HepG2 (cell line): ENCODE measurements around the gene PIGBOS1. TPM values are rescaled to one million over a fixed set of nuclear protein-coding genes. Genes with fewer than 3 reads are reported as not detected.
"Not testable (repeated sequence)": the region's sequence is repeated elsewhere in the genome, so short reads cannot be mapped to it uniquely, and the experiment has no call there.

Source experiments
- ATAC-seq: fragments of 200-7000 bp; cut with Tn5 transposase; 3 replicates; pipeline ENCODE4 v1.9.1; 2020; ENCODE audit warnings: mild to moderate bottlenecking, moderate library complexity
- BruUV-seq: library from RNA; stranded (reverse); fragments of 400-500 nt; replicated peaks from 2 replicates; lab custom pipeline; 2021; lab: Mats Ljungman, UMichigan
- CTCF ChIA-PET: fragments of 300-600 bp; formaldehyde crosslinking; extraction: SDS; loops from one replicate; lab custom pipeline; 2021; ENCODE audit warnings: low total read pairs, inconsistent platforms, low intra/inter-chr PET ratio; lab: Yijun Ruan, JAX
- POLR2A ChIA-PET: fragments of 350-600 bp; sonication (Branson Sonifier 250); formaldehyde crosslinking; loops from one replicate; lab custom pipeline; 2020; ENCODE audit warnings: antibody characterized with exemption, inconsistent platforms; lab: Yijun Ruan, JAX
- DNase-seq: peaks from one replicate; pipeline ENCODE4 v3.0.0-alpha.2; 2015; ENCODE audit warnings: low spot score
- FAIRE-seq: peaks from 3 replicates; lab custom pipeline; 2011; peaks lifted over from hg19 to GRCh38; lab: Jason Lieb, UNC
- H2AFZ ChIP-seq: one replicate; pipeline ENCODE4 v1.6.1; 2011; ENCODE audit warnings: low read length, inconsistent platforms
- H3K27ac ChIP-seq: fragments of 300-600 bp; 3 replicates; pipeline ENCODE4 v1.8.0; 2011; ENCODE audit warnings: mixed run types, mild to moderate bottlenecking, mixed read lengths, low read length, inconsistent platforms; ENCODE audit not compliant: insufficient read depth; ENCODE audit errors: extremely low read length
- H3K27me3 ChIP-seq, 2 experiments: fragments of 200-600 bp in 1 of 2; 2 replicates in 1 of 2; 3 replicates in 1 of 2; pipeline versions ENCODE4 v1.6.0 to v1.8.0; 2011; ENCODE audit warnings: low read length in 2 of 2, mild to moderate bottlenecking in 2 of 2, moderate library complexity in 2 of 2, inconsistent platforms in 1 of 2; ENCODE audit not compliant: insufficient read depth in 2 of 2, control insufficient read depth in 1 of 2
- H3K36me3 ChIP-seq, 2 experiments: fragments of 200-600 bp in 1 of 2; replicated peaks in 1 of 2; 2 replicates in 1 of 2; 3 replicates in 1 of 2; pipeline versions ENCODE4 v1.5.1 to v1.8.0; 2011; ENCODE audit warnings: low read length in 2 of 2, inconsistent platforms in 1 of 2; ENCODE audit not compliant: insufficient read depth in 2 of 2, control insufficient read depth in 1 of 2
- H3K4me1 ChIP-seq: 2 replicates; pipeline ENCODE4 v1.5.1; 2012; ENCODE audit warnings: low read length, inconsistent platforms; ENCODE audit not compliant: insufficient read depth
- H3K4me2 ChIP-seq: 2 replicates; pipeline ENCODE4 v1.6.0; 2011; ENCODE audit warnings: low read depth, low read length, inconsistent platforms
- H3K4me3 ChIP-seq, 3 experiments: fragments of 200-600 bp in 1 of 3; sonication (generic), shearing (Covaris generic) in 1 of 3; replicated peaks in 1 of 3; 2 replicates each; pipeline ENCODE4 v1.5.1; 2011 to 2016; ENCODE audit warnings: low read length in 3 of 3, inconsistent platforms in 2 of 3, low read depth in 2 of 3, mild to moderate bottlenecking in 2 of 3, control low read depth in 1 of 3, mixed read lengths in 1 of 3; ENCODE audit not compliant: insufficient read depth in 1 of 3
- H3K79me2 ChIP-seq: one replicate; pipeline ENCODE4 v1.6.1; 2011; ENCODE audit warnings: low read length, inconsistent platforms; ENCODE audit not compliant: insufficient read depth
- H3K9ac ChIP-seq: 2 replicates; pipeline ENCODE4 v1.6.0; 2011; ENCODE audit warnings: mild to moderate bottlenecking, low read depth, low read length, inconsistent platforms; ENCODE audit not compliant: insufficient read depth
- H3K9me3 ChIP-seq: 2 replicates; pipeline ENCODE4 v1.5.1; 2012; ENCODE audit warnings: mild to moderate bottlenecking, low read length
- H4K20me1 ChIP-seq: 2 replicates; pipeline ENCODE4 v1.6.0; 2011; ENCODE audit warnings: inconsistent platforms, mild to moderate bottlenecking, low read length, moderate library complexity; ENCODE audit not compliant: insufficient read depth
- BRCA1 ChIP-seq: sonication (generic); formaldehyde crosslinking; IDR thresholded peaks from 2 replicates; pipeline ENCODE4 v1.4.0; 2020; ENCODE audit warnings: missing genetic modification reagents
- GATAD2A ChIP-seq: IDR thresholded peaks from 2 replicates; pipeline ENCODE4 v1.6.1; 2016
- HNF4A ChIP-seq: sonication (generic); formaldehyde crosslinking; IDR thresholded peaks from 2 replicates; pipeline ENCODE4 v1.4.0; 2020; ENCODE audit warnings: missing genetic modification reagents
- MAFK ChIP-seq, 2 experiments: IDR thresholded peaks in 1 of 2; conservative IDR thresholded peaks in 1 of 2; 2 replicates each; pipeline ENCODE4 v1.6.1; 2011; ENCODE audit warnings: improper control_type of control experiment in 2 of 2, low read length in 2 of 2
- NFRKB ChIP-seq: fragments of 450-650 bp; IDR thresholded peaks from 2 replicates; pipeline ENCODE4 v1.6.1; 2017
- RFX5 ChIP-seq: IDR thresholded peaks from 2 replicates; pipeline ENCODE4 v1.6.1; 2011; ENCODE audit warnings: low read depth, low read length, improper control_type of control experiment
- SKI ChIP-seq: fragments of 450-650 bp; IDR thresholded peaks from one replicate; pipeline ENCODE4 v1.6.1; 2018; ENCODE audit warnings: mild to moderate bottlenecking; ENCODE audit not compliant: partially characterized antibody
- ZMYM4 ChIP-seq: sonication (generic); formaldehyde crosslinking; IDR thresholded peaks from 2 replicates; pipeline ENCODE4 v1.8.1; 2023; ENCODE audit warnings: mild to moderate bottlenecking, missing genetic modification reagents
- ZNF367 ChIP-seq: sonication (generic); formaldehyde crosslinking; IDR thresholded peaks from 2 replicates; pipeline ENCODE4 v1.4.0; 2020; ENCODE audit warnings: missing genetic modification reagents, borderline replicate concordance
- ZNF556 ChIP-seq: sonication (generic); formaldehyde crosslinking; IDR thresholded peaks from 2 replicates; pipeline ENCODE4 v1.4.0; 2020; ENCODE audit warnings: mild to moderate bottlenecking, missing genetic modification reagents, borderline replicate concordance
- ZNF644 ChIP-seq: IDR thresholded peaks from 2 replicates; pipeline ENCODE4 v1.6.1; 2016; ENCODE audit warnings: low read depth
- WGBS: methylation state at CpG from one replicate; pipeline ENCODE4 v1.1.6; 2017; ENCODE audit warnings: low lambda C conversion rate; 5-methylcytosine and 5-hydroxymethylcytosine counted together
- in situ Hi-C: cut with HindIII; loops from 2 replicates; pipeline ENCODE4 v1.10.0; 2017; ENCODE audit warnings: low pct_unique_long_range_greater_than_20kb; ENCODE audit not compliant: extremely low pct_ligation_motif_present
- intact Hi-C: fragments of 100-400 bp; cut with micrococcal nuclease; formaldehyde crosslinking; loops from one replicate; pipeline ENCODE4 v1.10.0; 2022; ENCODE audit not compliant: unreplicated experiment
- polyA plus RNA-seq, 8 experiments: library from polyadenylated mRNA; depleted of rRNA in 3 of 8; stranded (reverse) in 7 of 8; unstranded in 1 of 8; fragments of >200 nt; fragmentation: Illumina TruSeq in 4 of 8; extraction: Trizol in 4 of 8; gene quantifications; 2 replicates each; pipeline versions ENCODE4 v1.2.1 to v1.2.3, GENCODE V29; 2011 to 2016; ENCODE audit warnings: low read depth in 4 of 8, missing spikeins in 1 of 8, mixed read lengths in 1 of 8; ENCODE audit not compliant: insufficient read depth in 1 of 8
- total RNA-seq, 5 experiments: library from RNA; depleted of rRNA; stranded (reverse); fragments of >200 nt; fragmentation: Illumina TruSeq; extraction: Trizol; gene quantifications; 2 replicates each; pipeline ENCODE4 v1.2.3, GENCODE V29; 2016; ENCODE audit warnings: low read depth in 1 of 5
- TF ChIP-seq, protein P1 (sequence below): IDR thresholded peaks from 2 replicates; pipeline ENCODE4 v1.6.1; 2016; ENCODE audit warnings: missing genetic modification reagents, missing compliant biosample characterization
- TF ChIP-seq, protein P2 (sequence below): IDR thresholded peaks from 2 replicates; pipeline ENCODE4 v1.6.1; 2016; ENCODE audit warnings: control low read depth
- TF ChIP-seq, protein P3 (sequence below): sonication (generic); formaldehyde crosslinking; IDR thresholded peaks from 2 replicates; pipeline ENCODE4 v1.4.0; 2020; ENCODE audit warnings: mild to moderate bottlenecking, missing genetic modification reagents

Gene PIGBOS1
- total and polyA plus RNA-seq, 2 of the 13 experiments (the other 11 are each of a cell fraction or from before 2014, with no cell fraction given), result 14.8 to 22.1 TPM

DNA sequence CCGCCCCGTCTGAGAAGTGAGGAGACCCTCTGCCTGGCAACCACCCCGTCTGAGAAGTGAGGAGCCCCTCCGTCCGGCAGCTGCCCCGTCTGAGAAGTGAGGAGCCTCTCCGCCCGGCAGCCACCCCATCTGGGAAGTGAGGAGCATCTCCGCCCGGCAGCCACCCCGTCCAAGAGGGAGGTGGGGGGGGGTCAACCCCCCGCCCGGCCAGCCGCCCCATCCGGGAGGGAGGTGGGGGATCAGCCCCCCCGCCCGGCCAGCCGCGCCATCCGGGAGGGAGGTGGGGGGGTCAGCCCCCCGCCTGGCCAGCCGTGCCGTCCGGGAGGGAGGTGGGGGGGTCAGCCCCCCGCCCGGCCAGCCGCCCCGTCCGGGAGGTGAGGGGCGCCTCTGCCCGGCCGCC is 16.1 kb downstream of the PIGBOS1 start:
- H3K4me3 ChIP-seq, H2AFZ ChIP-seq, POLR2A ChIA-PET, H4K20me1 ChIP-seq, H3K4me2 ChIP-seq, FAIRE-seq, H3K4me1 ChIP-seq, H3K27ac ChIP-seq, intact Hi-C loops, H3K9me3 ChIP-seq, H3K9ac ChIP-seq, ATAC-seq, CTCF ChIA-PET, DNase-seq, H3K27me3 ChIP-seq, in situ Hi-C loops, H3K36me3 ChIP-seq, H3K79me2 ChIP-seq, BruUV-seq: not testable (repeated sequence)
- no CpG with 5 or more reads among the region's 32 CpGs for WGBS

DNA sequence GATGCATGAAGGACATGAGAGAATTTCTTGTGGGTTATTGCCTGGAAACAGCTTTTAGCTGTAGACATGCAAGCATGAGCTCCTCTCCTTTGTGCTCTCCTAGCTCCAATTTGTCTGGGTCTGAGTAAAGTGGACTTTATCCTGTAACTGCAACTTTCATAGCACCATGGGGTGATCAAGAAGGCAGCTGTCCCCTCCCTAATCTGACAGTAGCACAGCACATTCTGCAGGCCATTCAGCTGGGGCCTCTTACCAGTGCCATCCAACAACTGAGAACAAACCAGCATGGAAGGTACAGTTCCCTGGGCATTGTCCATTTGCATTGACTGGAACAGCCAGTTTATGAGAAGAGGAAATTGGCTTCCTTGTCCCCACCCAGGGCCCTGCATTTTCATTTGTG is 21.6 kb downstream of the PIGBOS1 start:
- H4K20me1 ChIP-seq, result no peaks in the 10 kb centered on the region
- POLR2A ChIA-PET, result no interaction called here
- H3K9me3 ChIP-seq, result no peaks in the 10 kb centered on the region
- intact Hi-C loops, result no loop called here
- no peaks in the 10 kb centered on the region for H3K36me3 ChIP-seq
- no peak overlapping the region for H3K9ac ChIP-seq
- CTCF ChIA-PET, result no interaction called here
- no peak for FAIRE-seq
- peaks cover 12% of the 10 kb centered on the region for H3K4me1 ChIP-seq
- in situ Hi-C loops, result no loop called here
- no TSS peak for BruUV-seq
- H3K27me3 ChIP-seq, result no peaks in the 10 kb centered on the region
- peak overlapping the region; percentile 4; the same call in 1 of the 2 replicates for H3K4me2 ChIP-seq
- H2AFZ ChIP-seq, result no peak overlapping the region
- no peaks in the 10 kb centered on the region for H3K79me2 ChIP-seq
- no peak for DNase-seq
- peak; percentile 75 for ATAC-seq
- H3K27ac ChIP-seq, result no peak overlapping the region
- H3K4me3 ChIP-seq, result no peak overlapping the region
- TF ChIP-seq, protein P1, sequence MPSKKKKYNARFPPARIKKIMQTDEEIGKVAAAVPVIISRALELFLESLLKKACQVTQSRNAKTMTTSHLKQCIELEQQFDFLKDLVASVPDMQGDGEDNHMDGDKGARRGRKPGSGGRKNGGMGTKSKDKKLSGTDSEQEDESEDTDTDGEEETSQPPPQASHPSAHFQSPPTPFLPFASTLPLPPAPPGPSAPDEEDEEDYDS (CRISPR knock-in tag), result no peak
- TF ChIP-seq ZNF367, result no peak
- 0 out of 2 replicates have a peak, but pooled peaks have one; percentile 11 for TF ChIP-seq ZNF644 (CRISPR knock-in tag)
- TF ChIP-seq BRCA1 (CRISPR knock-in tag), result no peak
- no peak for TF ChIP-seq ZMYM4 (CRISPR knock-in tag)
- no peak for TF ChIP-seq MAFK (conservative IDR thresholded peaks at IDR 0.05 in 1 of 2, IDR thresholded peaks at IDR 0.05 in 1 of 2; ENCODE audit: low read length in 2 of 2)
- TF ChIP-seq ZNF556, result no peak
- TF ChIP-seq, protein P2, sequence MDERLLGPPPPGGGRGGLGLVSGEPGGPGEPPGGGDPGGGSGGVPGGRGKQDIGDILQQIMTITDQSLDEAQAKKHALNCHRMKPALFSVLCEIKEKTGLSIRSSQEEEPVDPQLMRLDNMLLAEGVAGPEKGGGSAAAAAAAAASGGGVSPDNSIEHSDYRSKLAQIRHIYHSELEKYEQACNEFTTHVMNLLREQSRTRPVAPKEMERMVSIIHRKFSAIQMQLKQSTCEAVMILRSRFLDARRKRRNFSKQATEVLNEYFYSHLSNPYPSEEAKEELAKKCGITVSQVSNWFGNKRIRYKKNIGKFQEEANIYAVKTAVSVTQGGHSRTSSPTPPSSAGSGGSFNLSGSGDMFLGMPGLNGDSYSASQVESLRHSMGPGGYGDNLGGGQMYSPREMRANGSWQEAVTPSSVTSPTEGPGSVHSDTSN, result no peak
- TF ChIP-seq HNF4A, result peak; percentile 34
- TF ChIP-seq SKI, result no peak
- TF ChIP-seq NFRKB, result no peak
- TF ChIP-seq RFX5, result no peak
- TF ChIP-seq, protein P3, sequence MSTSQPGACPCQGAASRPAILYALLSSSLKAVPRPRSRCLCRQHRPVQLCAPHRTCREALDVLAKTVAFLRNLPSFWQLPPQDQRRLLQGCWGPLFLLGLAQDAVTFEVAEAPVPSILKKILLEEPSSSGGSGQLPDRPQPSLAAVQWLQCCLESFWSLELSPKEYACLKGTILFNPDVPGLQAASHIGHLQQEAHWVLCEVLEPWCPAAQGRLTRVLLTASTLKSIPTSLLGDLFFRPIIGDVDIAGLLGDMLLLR, result no peak
- no peak for TF ChIP-seq GATAD2A (CRISPR knock-in tag)
